HG02885 (cell line): ENCODE results near the gene SEMA7A.
A peak's percentile ranks its signal among the peaks of the same experiment; 100 is the strongest.

Experiments used
- ATAC-seq: cut with Tn5 transposase; IDR thresholded peaks from one replicate; pipeline ENCODE4 v1.9.1; 2021; ENCODE audit warnings: mild to moderate bottlenecking; ENCODE audit not compliant: unreplicated experiment, poor library complexity

Gene SEMA7A

GRCh38 chr15:74402873-74403587 is 30.7 kb downstream of the SEMA7A start:
- ATAC-seq = peak; percentile 36

- ATAC-seq = no peak
Observed at GRCh38 chr15:74402337-74402841, 31.4 kb downstream of the SEMA7A start.

- ATAC-seq = no peak
Observed at GRCh38 chr15:74400915-74401757, 32.6 kb downstream of the SEMA7A start.

- no peak for ATAC-seq
Observed at GRCh38 chr15:74400313-74400860, 33.4 kb downstream of the SEMA7A start.

- no peak for ATAC-seq
Observed at GRCh38 chr15:74399511-74400312, 34.0 kb downstream of the SEMA7A start.

- no peak for ATAC-seq
Observed at GRCh38 chr15:74399100-74399499, 34.7 kb downstream of the SEMA7A start.

GRCh38 chr15:74398183-74398582 is 35.6 kb downstream of the SEMA7A start:
- ATAC-seq = no peak

GRCh38 chr15:74397239-74398068 is 36.3 kb downstream of the SEMA7A start:
- ATAC-seq = no peak

GRCh38 chr15:74396445-74397238 is 37.1 kb downstream of the SEMA7A start:
- peak; percentile 35 for ATAC-seq

GRCh38 chr15:74396146-74396438 is 37.7 kb downstream of the SEMA7A start:
- no peak for ATAC-seq

- no peak for ATAC-seq
Observed at GRCh38 chr15:74395319-74396145, 38.2 kb downstream of the SEMA7A start.

GRCh38 chr15:74394090-74394846 is 39.5 kb downstream of the SEMA7A start:
- no peak for ATAC-seq

- ATAC-seq = no peak
Observed at GRCh38 chr15:74393423-74393822, 40.3 kb downstream of the SEMA7A start.

GRCh38 chr15:74392902-74393301 is 40.9 kb downstream of the SEMA7A start:
- ATAC-seq = no peak

GRCh38 chr15:74392451-74392830 is 41.3 kb downstream of the SEMA7A start:
- no peak for ATAC-seq

GRCh38 chr15:74391582-74392450 is 41.9 kb downstream of the SEMA7A start:
- ATAC-seq = no peak
